GM12878 (cell line): Measurements from ENCODE around the gene TTC39B. TPM values are rescaled to one million over a fixed set of nuclear protein-coding genes. Genes with fewer than 3 reads are reported as not detected.

Source experiments
- ATAC-seq: fragments of 200-7000 bp; cut with Tn5 transposase; 3 replicates; pipeline ENCODE4 v1.9.1; 2020; ENCODE audit warnings: mild to moderate bottlenecking, moderate library complexity
- BruUV-seq: library from RNA; stranded (reverse); fragments of 400-500 nt; replicated peaks from 2 replicates; lab custom pipeline; 2021; lab: Mats Ljungman, UMichigan
- CTCF ChIA-PET: fragments of 300-600 bp; sonication (Branson Sonifier 250); formaldehyde crosslinking; extraction: SDS; loops from one replicate; lab custom pipeline; 2021; ENCODE audit warnings: inconsistent platforms; lab: Yijun Ruan, JAX
- POLR2A ChIA-PET: fragments of 350-600 bp; formaldehyde crosslinking; extraction: SDS; loops from one replicate; lab custom pipeline; 2021; ENCODE audit warnings: inconsistent platforms; lab: Charles Lee
- RAD21 ChIA-PET: fragments of 300-600 bp; sonication (Branson Sonifier 250); formaldehyde crosslinking; loops from one replicate; lab custom pipeline; 2023; ENCODE audit warnings: antibody characterized with exemption; ENCODE audit not compliant: unreplicated experiment; lab: Charles Lee
- SMC1A ChIA-PET: fragments of 300-600 bp; sonication (Branson Sonifier 250); formaldehyde crosslinking; loops from one replicate; lab custom pipeline; 2023; ENCODE audit not compliant: unreplicated experiment, uncharacterized antibody; lab: Charles Lee
- DNase-seq: peaks from one replicate; pipeline ENCODE4 v3.0.0-alpha.2; 2011; ENCODE audit warnings: low read depth, low spot score
- FAIRE-seq: peaks from 3 replicates; lab custom pipeline; 2011; peaks lifted over from hg19 to GRCh38; lab: Jason Lieb, UNC
- H2AFZ ChIP-seq: 2 replicates; pipeline ENCODE4 v1.6.0; 2011; ENCODE audit warnings: low read depth, low read length, control low read depth; ENCODE audit not compliant: control insufficient read depth
- H3K27ac ChIP-seq: 2 replicates; pipeline ENCODE4 v1.5.1; 2011; ENCODE audit warnings: control low read depth; ENCODE audit not compliant: control insufficient read depth, insufficient read depth
- H3K27me3 ChIP-seq, 2 experiments: replicated peaks in 1 of 2; 2 replicates each; pipeline versions ENCODE4 v1.6.0 to v1.6.1; 2011; ENCODE audit warnings: low read length in 1 of 2; ENCODE audit not compliant: control insufficient read depth in 2 of 2, insufficient read depth in 2 of 2
- H3K36me3 ChIP-seq, 2 experiments: 2 replicates each; pipeline ENCODE4 v1.5.1; 2011; ENCODE audit warnings: low read length in 1 of 2; ENCODE audit not compliant: control insufficient read depth in 2 of 2, insufficient read depth in 2 of 2
- H3K4me1 ChIP-seq: 2 replicates; pipeline ENCODE4 v1.6.1; 2011; ENCODE audit warnings: mild to moderate bottlenecking, low read length, moderate library complexity, mixed read lengths; ENCODE audit not compliant: control insufficient read depth, insufficient read depth
- H3K4me2 ChIP-seq: 2 replicates; pipeline ENCODE4 v1.6.0; 2011; ENCODE audit warnings: control low read depth; ENCODE audit not compliant: control insufficient read depth, insufficient read depth
- H3K4me3 ChIP-seq: fragments of 200-600 bp; sonication (generic); 2 replicates; pipeline ENCODE4 v1.5.1; 2016
- H3K79me2 ChIP-seq: 2 replicates; pipeline ENCODE4 v1.6.0; 2011; ENCODE audit warnings: low read length; ENCODE audit not compliant: control insufficient read depth, insufficient read depth
- H3K9ac ChIP-seq: 2 replicates; pipeline ENCODE4 v1.8.0; 2011; ENCODE audit warnings: low read length, control low read depth, mixed read lengths; ENCODE audit not compliant: control insufficient read depth, insufficient read depth
- H3K9me3 ChIP-seq: replicated peaks from 3 replicates; pipeline ENCODE4 v1.5.1; 2011; ENCODE audit warnings: mild to moderate bottlenecking, low read length; ENCODE audit not compliant: control insufficient read depth, insufficient read depth
- H4K20me1 ChIP-seq: 2 replicates; pipeline ENCODE4 v1.6.0; 2011; ENCODE audit not compliant: control insufficient read depth, insufficient read depth
- ETV6 ChIP-seq, 2 experiments: fragments of 450-650 bp in 1 of 2; IDR thresholded peaks in 1 of 2; conservative IDR thresholded peaks in 1 of 2; 2 replicates each; pipeline ENCODE4 v1.6.1; 2014; ENCODE audit warnings: antibody characterized with exemption in 1 of 2, borderline replicate concordance in 1 of 2, low read depth in 1 of 2, mild to moderate bottlenecking in 1 of 2, moderate library complexity in 1 of 2
- GATAD2B ChIP-seq: fragments of 450-650 bp; conservative IDR thresholded peaks from 2 replicates; pipeline ENCODE4 v1.6.1; 2017; ENCODE audit warnings: low read depth, mild to moderate bottlenecking, moderate library complexity
- NBN ChIP-seq: fragments of 450-650 bp; IDR thresholded peaks from 2 replicates; pipeline ENCODE4 v1.6.1; 2016
- NFIC ChIP-seq: IDR thresholded peaks from 2 replicates; pipeline ENCODE4 v1.6.1; 2012; ENCODE audit warnings: low read depth, mild to moderate bottlenecking, inconsistent platforms, low read length, moderate library complexity
- NFYB ChIP-seq: IDR thresholded peaks from 2 replicates; pipeline ENCODE4 v1.6.1; 2011; ENCODE audit warnings: low read depth, mild to moderate bottlenecking, low read length, improper control_type of control experiment, moderate library complexity; ENCODE audit not compliant: insufficient read depth
- NRF1 ChIP-seq: conservative IDR thresholded peaks from 2 replicates; pipeline ENCODE4 v1.6.1; 2011; ENCODE audit warnings: mild to moderate bottlenecking, low read depth, low read length, improper control_type of control experiment
- POLR2AphosphoS2 ChIP-seq: IDR thresholded peaks from 2 replicates; pipeline ENCODE4 v1.6.1; 2011; ENCODE audit warnings: low read depth, mild to moderate bottlenecking, low read length, improper control_type of control experiment, moderate library complexity
- RFX5 ChIP-seq: IDR thresholded peaks from 2 replicates; pipeline ENCODE4 v1.6.1; 2011; ENCODE audit warnings: low read depth, low read length, improper control_type of control experiment
- ZBED1 ChIP-seq: IDR thresholded peaks from 2 replicates; pipeline ENCODE4 v1.6.1; 2016; ENCODE audit warnings: borderline replicate concordance
- WGBS: methylation state at CpG from one replicate; pipeline ENCODE4 v1.1.6; 2016; ENCODE audit warnings: low lambda C conversion rate; ENCODE audit not compliant: insufficient replicate concordance, insufficient coverage; ENCODE audit errors: missing lambda C conversion rate; 5-methylcytosine and 5-hydroxymethylcytosine counted together
- in situ Hi-C: fragments of 300-500 bp; cut with MboI; formaldehyde crosslinking; loops from 9 replicates; pipeline ENCODE4 v1.14.3; 2018; ENCODE audit warnings: mixed read lengths
- intact Hi-C: fragments of 100-400 bp; cut with micrococcal nuclease; formaldehyde crosslinking; loops from one replicate; pipeline ENCODE4 v1.14.2; 2022; ENCODE audit not compliant: unreplicated experiment
- polyA plus RNA-seq, 11 experiments: library from polyadenylated mRNA; depleted of rRNA in 4 of 11; unstranded in 6 of 11; stranded (reverse) in 5 of 11; fragments of >200 nt; fragmentation: Nextera tagmentation in 4 of 11; fragmentation: Illumina TruSeq in 1 of 11; extraction: Ambion mirVana in 4 of 11; extraction: Trizol in 1 of 11; gene quantifications; 1 replicate in 1 of 11; 2 replicates in 10 of 11; pipeline versions ENCODE4 v1.2.1 to v1.2.3, GENCODE V29; 2011 to 2016; ENCODE audit warnings: inconsistent platforms in 2 of 11, missing spikeins in 2 of 11, low read depth in 1 of 11
- total RNA-seq, 4 experiments: library from RNA; depleted of rRNA in 3 of 4; stranded (reverse); fragments of >200 nt in 3 of 4; fragmentation: Illumina TruSeq in 1 of 4; extraction: Trizol in 1 of 4; gene quantifications; 2 replicates each; pipeline versions ENCODE4 v1.2.1 to v1.2.3, GENCODE V29; 2013 to 2021
- TF ChIP-seq, protein P1 (sequence below): fragments of 450-650 bp; IDR thresholded peaks from 2 replicates; pipeline ENCODE4 v1.6.1; 2018; ENCODE audit warnings: borderline replicate concordance, mild to moderate bottlenecking; ENCODE audit not compliant: partially characterized antibody

Gene TTC39B
- total and polyA plus RNA-seq, 10 of the 15 experiments (the other 5 are each of a cell fraction or from before 2014, with no cell fraction given) = 0.68 to 2.5 (median 1.5) TPM

DNA sequence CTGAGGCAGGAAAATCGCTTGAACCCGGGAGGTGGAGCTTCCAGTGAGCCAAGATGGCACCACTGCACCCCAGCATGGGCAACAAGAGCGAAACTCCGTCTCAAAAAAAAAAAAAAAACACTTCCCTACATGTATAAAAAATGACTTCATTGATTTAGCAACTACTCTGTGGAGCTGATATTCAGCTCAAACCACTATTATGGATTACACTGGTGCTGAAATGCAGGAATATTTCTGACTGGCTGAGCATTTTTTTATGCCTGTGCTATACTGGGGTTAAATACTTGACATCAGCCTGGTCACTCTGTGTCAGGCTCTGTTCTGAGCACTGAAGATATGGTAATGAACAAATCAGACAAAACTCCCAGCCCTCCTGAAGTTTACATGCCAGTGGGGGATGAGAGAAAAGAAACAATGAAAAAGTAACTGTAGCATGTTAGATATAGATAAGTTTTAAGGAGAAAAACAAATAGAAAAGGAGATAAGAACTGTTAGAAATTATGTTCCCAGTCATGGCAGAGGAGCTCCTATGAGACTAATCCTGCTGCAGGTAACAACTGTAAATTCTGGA is 22.6 kb upstream of the TTC39B start:
- no peak for ATAC-seq

More for the DNA sequence above, 22.6 kb upstream of the TTC39B start:
- H3K4me3 ChIP-seq = no peak overlapping the region
- H4K20me1 ChIP-seq = no peaks in the 10 kb centered on the region
- ChIA-PET RAD21 (interaction anchor here (0.6 kb wide), 1 partner anchor 28 kb away, joined by 3 read pairs; no protein-coding TSS in a partner anchor), SMC1A (no interaction called here), POLR2A (interaction anchor here (0.7 kb wide), 2 partner anchors 274 to 364 kb away, joined by 3 read pairs; no protein-coding TSS in a partner anchor), CTCF (interaction anchor here (0.6 to 1.1 kb wide), 2 partner anchors 12 to 123 kb away, joined by 3 read pairs; no protein-coding TSS in a partner anchor)
- 44% methylated on average over 4 of the region's 4 CpGs for WGBS
- no peak overlapping the region for H3K27ac ChIP-seq
- H3K27me3 ChIP-seq = no peaks in the 10 kb centered on the region
- H3K4me1 ChIP-seq = no peaks in the 10 kb centered on the region
- no peak overlapping the region for H2AFZ ChIP-seq
- H3K79me2 ChIP-seq = no peaks in the 10 kb centered on the region
- TF ChIP-seq POLR2AphosphoS2 (no peak), NFYB (no peak), ETV6 (conservative IDR thresholded peaks at IDR 0.05 in 1 of 2, IDR thresholded peaks at IDR 0.05 in 1 of 2; ENCODE audit: borderline replicate concordance in 1 of 2, low read depth in 1 of 2) (no peak), RFX5 (no peak), NFIC (no peak), GATAD2B (no peak), NBN (no peak), NRF1 (no peak), ZBED1 (no peak)
- TF ChIP-seq, protein P1, sequence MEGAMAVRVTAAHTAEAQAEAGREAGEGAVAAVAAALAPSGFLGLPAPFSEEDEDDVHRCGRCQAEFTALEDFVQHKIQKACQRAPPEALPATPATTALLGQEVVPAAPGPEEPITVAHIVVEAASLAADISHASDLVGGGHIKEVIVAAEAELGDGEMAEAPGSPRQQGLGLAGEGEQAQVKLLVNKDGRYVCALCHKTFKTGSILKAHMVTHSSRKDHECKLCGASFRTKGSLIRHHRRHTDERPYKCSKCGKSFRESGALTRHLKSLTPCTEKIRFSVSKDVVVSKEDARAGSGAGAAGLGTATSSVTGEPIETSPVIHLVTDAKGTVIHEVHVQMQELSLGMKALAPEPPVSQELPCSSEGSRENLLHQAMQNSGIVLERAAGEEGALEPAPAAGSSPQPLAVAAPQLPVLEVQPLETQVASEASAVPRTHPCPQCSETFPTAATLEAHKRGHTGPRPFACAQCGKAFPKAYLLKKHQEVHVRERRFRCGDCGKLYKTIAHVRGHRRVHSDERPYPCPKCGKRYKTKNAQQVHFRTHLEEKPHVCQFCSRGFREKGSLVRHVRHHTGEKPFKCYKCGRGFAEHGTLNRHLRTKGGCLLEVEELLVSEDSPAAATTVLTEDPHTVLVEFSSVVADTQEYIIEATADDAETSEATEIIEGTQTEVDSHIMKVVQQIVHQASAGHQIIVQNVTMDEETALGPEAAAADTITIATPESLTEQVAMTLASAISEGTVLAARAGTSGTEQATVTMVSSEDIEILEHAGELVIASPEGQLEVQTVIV = no peak
- no peak overlapping the region for H3K9ac ChIP-seq
- no peaks in the 10 kb centered on the region for H3K9me3 ChIP-seq
- no peak overlapping the region for H3K4me2 ChIP-seq
- DNase-seq (no peak), FAIRE-seq (no peak)
- in situ Hi-C loops = no loop called here
- no peaks in the 10 kb centered on the region for H3K36me3 ChIP-seq
- intact Hi-C loops = no loop called here
- no TSS peak for BruUV-seq
